MM.1S (cell line): ENCODE measurements around the gene DRC7.

Experiments used
- DNase-seq: peaks from one replicate; pipeline ENCODE4 v3.0.0-alpha.2; 2015
- H2AFZ ChIP-seq: fragments of 300-600 bp; sonication (generic); 2 replicates; pipeline ENCODE4 v1.6.0; 2016; ENCODE audit warnings: antibody characterized with exemption, low read length
- H3F3A ChIP-seq: fragments of 300-600 bp; sonication (generic); 2 replicates; pipeline ENCODE4 v1.6.1; 2016; ENCODE audit warnings: mild to moderate bottlenecking, antibody characterized with exemption, low read length, moderate library complexity, mixed read lengths; ENCODE audit not compliant: insufficient read depth
- H3K27ac ChIP-seq: fragments of 300-600 bp; sonication (generic); 2 replicates; pipeline ENCODE4 v1.5.1; 2016; ENCODE audit warnings: mild to moderate bottlenecking, low read length
- H3K27me3 ChIP-seq: fragments of 300-600 bp; sonication (generic); replicated peaks from 2 replicates; pipeline ENCODE4 v1.6.0; 2016; ENCODE audit warnings: low read length; ENCODE audit not compliant: insufficient read depth
- H3K36me3 ChIP-seq: fragments of 300-600 bp; sonication (generic); replicated peaks from 2 replicates; pipeline ENCODE4 v1.6.1; 2016; ENCODE audit warnings: mild to moderate bottlenecking, low read length, mixed read lengths; ENCODE audit not compliant: insufficient read depth
- H3K4me1 ChIP-seq: fragments of 300-600 bp; sonication (generic); 2 replicates; pipeline ENCODE4 v1.6.1; 2016; ENCODE audit warnings: low read length, mixed read lengths
- H3K4me2 ChIP-seq: fragments of 300-600 bp; sonication (generic); 2 replicates; pipeline ENCODE4 v1.6.0; 2016; ENCODE audit warnings: low read depth, low read length
- H3K4me3 ChIP-seq: fragments of 300-600 bp; sonication (generic); 2 replicates; pipeline ENCODE4 v1.5.1; 2016; ENCODE audit warnings: low read length, mixed read lengths
- H3K79me2 ChIP-seq: fragments of 300-600 bp; sonication (generic); 2 replicates; pipeline ENCODE4 v1.6.1; 2016; ENCODE audit warnings: mixed run types, low read length, mixed read lengths
- H3K9ac ChIP-seq: fragments of 300-600 bp; sonication (generic); 2 replicates; pipeline ENCODE4 v1.6.1; 2016; ENCODE audit warnings: low read length, mixed read lengths
- H3K9me2 ChIP-seq: fragments of 300-600 bp; sonication (generic); replicated peaks from 2 replicates; pipeline ENCODE4 v1.6.1; 2016; ENCODE audit warnings: mild to moderate bottlenecking, low read length, mixed read lengths; ENCODE audit not compliant: insufficient read depth
- H3K9me3 ChIP-seq: fragments of 300-600 bp; sonication (generic); replicated peaks from 2 replicates; pipeline ENCODE4 v1.6.1; 2016; ENCODE audit warnings: mild to moderate bottlenecking, low read length, mixed read lengths; ENCODE audit not compliant: insufficient read depth
- H4K20me1 ChIP-seq: fragments of 300-600 bp; sonication (generic); 2 replicates; pipeline ENCODE4 v1.6.1; 2016; ENCODE audit warnings: mild to moderate bottlenecking, low read length, moderate library complexity, mixed read lengths; ENCODE audit not compliant: insufficient read depth
- EZH2 ChIP-seq: fragments of 300-600 bp; sonication (generic); optimal IDR thresholded peaks from 2 replicates; pipeline ENCODE3; 2017; ENCODE audit warnings: low read depth, mild to moderate bottlenecking, antibody characterized with exemption, low read length, mixed read lengths
- EZH2phosphoT487 ChIP-seq: fragments of 300-600 bp; sonication (generic); IDR thresholded peaks from 2 replicates; pipeline ENCODE4 v1.6.1; 2018; ENCODE audit warnings: antibody characterized with exemption, low read length
- TF ChIP-seq, protein P1 (sequence below): fragments of 300-600 bp; sonication (generic); IDR thresholded peaks from 2 replicates; pipeline ENCODE4 v1.5.1; 2016; ENCODE audit warnings: antibody characterized with exemption, low read length, mixed read lengths

DRC7 gene

DNA sequence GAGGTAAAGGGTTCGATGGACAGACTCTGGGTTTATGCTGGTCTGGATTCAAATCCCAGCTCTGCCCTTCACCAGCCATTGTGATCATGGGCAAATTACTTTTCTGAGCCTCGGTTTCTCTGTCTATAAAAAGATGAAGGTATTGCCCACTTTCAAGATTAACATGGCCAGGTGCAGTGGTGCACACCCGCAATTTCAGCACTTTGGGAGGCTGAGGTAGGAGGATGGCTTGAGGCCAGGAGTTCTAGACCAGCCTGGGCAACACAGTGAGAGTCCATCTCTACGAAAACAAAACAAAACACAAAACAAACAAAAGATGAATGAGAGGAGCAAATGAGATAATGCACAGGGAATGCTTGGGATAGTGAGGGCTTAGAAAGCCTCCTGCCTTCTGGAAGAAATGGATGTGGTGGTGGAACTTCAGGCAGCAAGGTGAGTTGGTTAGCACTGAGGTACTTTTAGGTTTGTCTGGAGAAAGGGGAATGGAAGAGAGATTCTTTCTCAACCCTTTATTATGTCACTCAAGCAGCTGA, 18.0 kb upstream of the DRC7 start:
- no peak for TF ChIP-seq EZH2phosphoT487
- TF ChIP-seq, protein P1, sequence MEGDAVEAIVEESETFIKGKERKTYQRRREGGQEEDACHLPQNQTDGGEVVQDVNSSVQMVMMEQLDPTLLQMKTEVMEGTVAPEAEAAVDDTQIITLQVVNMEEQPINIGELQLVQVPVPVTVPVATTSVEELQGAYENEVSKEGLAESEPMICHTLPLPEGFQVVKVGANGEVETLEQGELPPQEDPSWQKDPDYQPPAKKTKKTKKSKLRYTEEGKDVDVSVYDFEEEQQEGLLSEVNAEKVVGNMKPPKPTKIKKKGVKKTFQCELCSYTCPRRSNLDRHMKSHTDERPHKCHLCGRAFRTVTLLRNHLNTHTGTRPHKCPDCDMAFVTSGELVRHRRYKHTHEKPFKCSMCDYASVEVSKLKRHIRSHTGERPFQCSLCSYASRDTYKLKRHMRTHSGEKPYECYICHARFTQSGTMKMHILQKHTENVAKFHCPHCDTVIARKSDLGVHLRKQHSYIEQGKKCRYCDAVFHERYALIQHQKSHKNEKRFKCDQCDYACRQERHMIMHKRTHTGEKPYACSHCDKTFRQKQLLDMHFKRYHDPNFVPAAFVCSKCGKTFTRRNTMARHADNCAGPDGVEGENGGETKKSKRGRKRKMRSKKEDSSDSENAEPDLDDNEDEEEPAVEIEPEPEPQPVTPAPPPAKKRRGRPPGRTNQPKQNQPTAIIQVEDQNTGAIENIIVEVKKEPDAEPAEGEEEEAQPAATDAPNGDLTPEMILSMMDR = no peak
- TF ChIP-seq EZH2 = no peak

DNA sequence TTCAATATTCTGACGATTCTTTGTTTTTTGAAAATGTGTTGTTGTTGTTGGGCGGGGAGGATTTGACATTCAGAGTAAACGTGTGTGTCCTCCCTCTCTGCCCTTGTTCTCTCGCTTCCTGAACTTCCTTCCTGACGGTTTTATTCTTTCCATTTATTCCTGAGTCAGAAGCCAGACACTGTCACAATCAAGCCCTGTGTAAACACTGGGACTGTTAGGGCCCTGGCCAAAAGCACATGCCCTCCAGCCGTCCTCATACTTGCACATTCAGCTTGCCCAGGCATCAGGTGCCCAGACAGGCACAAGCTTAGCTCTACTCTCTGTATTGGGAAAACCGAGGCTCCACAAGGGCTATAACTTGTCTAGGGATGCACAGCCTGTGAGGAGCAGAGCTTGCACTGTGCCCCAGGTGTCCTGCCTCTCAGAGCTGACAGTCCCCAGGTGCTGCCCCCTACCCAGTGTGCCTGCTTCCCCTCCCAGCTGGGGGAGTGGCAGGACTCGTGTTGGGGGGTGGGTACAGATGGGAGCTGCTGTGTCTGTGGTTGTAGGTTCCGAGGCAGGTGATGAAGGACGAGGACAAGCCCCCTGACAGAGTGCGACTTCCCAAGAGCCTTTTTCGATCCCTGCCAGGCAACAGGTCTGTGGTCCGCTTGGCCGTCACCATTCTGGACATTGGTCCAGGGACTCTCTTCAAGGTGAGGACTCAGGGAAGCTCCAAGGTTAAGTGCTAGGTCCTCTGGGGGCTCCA, 16.8 kb upstream of the DRC7 start:
- no peaks in the 10 kb centered on the region for H3K79me2 ChIP-seq
- no peaks in the 10 kb centered on the region for H4K20me1 ChIP-seq
- no peak overlapping the region for H2AFZ ChIP-seq
- no peak for DNase-seq
- no peak overlapping the region for H3K4me2 ChIP-seq
- H3K9me2 ChIP-seq = no peaks in the 10 kb centered on the region
- no peaks in the 10 kb centered on the region for H3K36me3 ChIP-seq
- no peak overlapping the region for H3K27ac ChIP-seq
- H3K4me3 ChIP-seq = no peak overlapping the region
- peaks cover 21% of the 10 kb centered on the region; the same call in 1 of the 2 replicates for H3K27me3 ChIP-seq
- H3K9ac ChIP-seq = no peak overlapping the region
- TF ChIP-seq, protein P1 = no peak
- TF ChIP-seq EZH2 = no peak
- TF ChIP-seq EZH2phosphoT487 = no peak
- no peaks in the 10 kb centered on the region for H3K4me1 ChIP-seq
- H3F3A ChIP-seq = no peaks in the 10 kb centered on the region
- H3K9me3 ChIP-seq = no peaks in the 10 kb centered on the region

More for the DNA sequence above, 18.0 kb upstream of the DRC7 start:
- no peak for DNase-seq
- no peaks in the 10 kb centered on the region for H3F3A ChIP-seq
- H3K4me2 ChIP-seq = no peak overlapping the region
- no peaks in the 10 kb centered on the region for H3K36me3 ChIP-seq
- no peak overlapping the region for H2AFZ ChIP-seq
- H3K4me3 ChIP-seq = no peak overlapping the region
- no peaks in the 10 kb centered on the region for H3K4me1 ChIP-seq
- no peaks in the 10 kb centered on the region for H4K20me1 ChIP-seq
- peaks cover 24% of the 10 kb centered on the region; the same call in 1 of the 2 replicates for H3K27me3 ChIP-seq
- H3K27ac ChIP-seq = no peak overlapping the region
- H3K9me2 ChIP-seq = no peaks in the 10 kb centered on the region
- H3K9me3 ChIP-seq = no peaks in the 10 kb centered on the region
- no peaks in the 10 kb centered on the region for H3K79me2 ChIP-seq
- no peak overlapping the region for H3K9ac ChIP-seq

DNA sequence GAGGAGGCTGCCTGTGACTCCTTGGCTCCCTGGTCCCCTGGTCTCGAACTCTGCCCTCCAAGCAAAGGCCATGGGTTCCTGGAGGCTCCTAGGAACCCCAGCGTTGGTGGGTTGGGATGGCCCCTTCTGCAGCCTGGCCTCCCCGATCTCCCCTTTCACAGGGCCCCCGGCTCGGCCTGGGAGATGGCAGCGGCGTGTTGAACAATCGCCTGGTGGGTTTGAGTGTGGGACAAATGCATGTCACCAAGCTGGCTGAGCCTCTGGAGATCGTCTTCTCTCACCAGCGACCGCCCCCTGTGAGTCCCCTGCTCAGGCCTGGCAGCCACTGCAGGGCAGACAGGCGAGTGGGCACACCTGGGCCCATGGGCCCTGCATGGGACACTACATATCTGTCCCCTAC, 15.6 kb upstream of the DRC7 start:
- no peaks in the 10 kb centered on the region for H3K36me3 ChIP-seq
- no peak overlapping the region for H2AFZ ChIP-seq
- peaks cover 10% of the 10 kb centered on the region; the same call in 1 of the 2 replicates for H3K27me3 ChIP-seq
- no peaks in the 10 kb centered on the region for H3F3A ChIP-seq
- no peak for DNase-seq
- no peaks in the 10 kb centered on the region for H3K9me2 ChIP-seq
- H3K9me3 ChIP-seq = no peaks in the 10 kb centered on the region
- H3K4me2 ChIP-seq = no peak overlapping the region
- H3K4me3 ChIP-seq = no peak overlapping the region
- no peak overlapping the region for H3K27ac ChIP-seq
- H3K4me1 ChIP-seq = no peaks in the 10 kb centered on the region
- no peak for TF ChIP-seq EZH2
- TF ChIP-seq, protein P1 = no peak
- no peak for TF ChIP-seq EZH2phosphoT487
- no peaks in the 10 kb centered on the region for H4K20me1 ChIP-seq
- H3K79me2 ChIP-seq = no peaks in the 10 kb centered on the region
- H3K9ac ChIP-seq = no peak overlapping the region
